Measurements from ENCODE around the gene ASB2.

Gene ASB2

GRCh38 chr14:93956514-93957332, 19.6 kb downstream of the ASB2 start:
- WGBS (ENCODE audit: insufficient coverage), result 85% methylated on average over 9 of the region's 14 CpGs
- no peak for DNase-seq
- no peaks in the 10 kb centered on the region for H3K36me3 ChIP-seq (ENCODE audit: control insufficient read depth in 4 of 4, insufficient read depth in 4 of 4, low read length in 3 of 4)
- POLR2A ChIA-PET, result interaction anchor here (1.3 kb wide), 1 partner anchor 14 kb away, joined by 3 read pairs; no protein-coding TSS in a partner anchor
- H3K27ac ChIP-seq (ENCODE audit: insufficient read depth in 1 of 2, low read depth in 1 of 2, low read length in 2 of 2, poor library complexity in 1 of 2, severe bottlenecking in 2 of 2), result no peak overlapping the region
- no peaks in the 10 kb centered on the region for H3K9me3 ChIP-seq (ENCODE audit: control extremely low read depth in 1 of 5, control insufficient read depth in 4 of 5, insufficient read depth in 2 of 5, low read depth in 1 of 5, low read length in 4 of 5)
- H3K4me3 ChIP-seq (ENCODE audit: control insufficient read depth in 1 of 7, extremely low read depth in 1 of 7, insufficient read depth in 4 of 7, low read depth in 2 of 7, low read length in 6 of 7), result no peak overlapping the region
- H3K27me3 ChIP-seq (replicated peaks in 2 of 5; ENCODE audit: control insufficient read depth in 4 of 5, insufficient read depth in 5 of 5, low read length in 4 of 5), result no peaks in the 10 kb centered on the region
- peaks cover 2 to 82% (median 75%) of the 10 kb centered on the region in 4 experiments for H3K4me1 ChIP-seq (ENCODE audit: control extremely low read depth in 1 of 4, control insufficient read depth in 4 of 4, insufficient read depth in 4 of 4, low read length in 3 of 4)
- CTCF ChIA-PET, result interaction anchor here (1.7 to 5.8 kb wide), 4 partner anchors 11 to 42 kb away, joined by 4 to 40 read pairs (median 22); no protein-coding TSS in a partner anchor

- H3K36me3 ChIP-seq (ENCODE audit: control insufficient read depth in 4 of 4, insufficient read depth in 4 of 4, low read length in 3 of 4), result no peaks in the 10 kb centered on the region
- peak overlapping the region in 3 of 7 experiments; percentile 12 to 68 (median 44) for H3K4me3 ChIP-seq (ENCODE audit: control insufficient read depth in 1 of 7, extremely low read depth in 1 of 7, insufficient read depth in 4 of 7, low read depth in 2 of 7, low read length in 6 of 7)
- H3K27ac ChIP-seq (ENCODE audit: insufficient read depth in 1 of 2, low read depth in 1 of 2, low read length in 2 of 2, poor library complexity in 1 of 2, severe bottlenecking in 2 of 2), result peak overlapping the region in 1 of 2 experiments; percentile 69
- no peak for DNase-seq
- WGBS (ENCODE audit: insufficient coverage), result 82% methylated on average over 4 of the region's 8 CpGs
- H3K4me1 ChIP-seq (ENCODE audit: control extremely low read depth in 1 of 4, control insufficient read depth in 4 of 4, insufficient read depth in 4 of 4, low read length in 3 of 4), result peaks cover 2 to 82% (median 75%) of the 10 kb centered on the region in 4 experiments
- no peaks in the 10 kb centered on the region for H3K27me3 ChIP-seq (replicated peaks in 2 of 5; ENCODE audit: control insufficient read depth in 4 of 5, insufficient read depth in 5 of 5, low read length in 4 of 5)
- ChIA-PET POLR2A (no interaction called here), CTCF (interaction anchor here (0.8 to 5.8 kb wide), 8 partner anchors 8 to 45 kb away, joined by 3 to 40 read pairs (median 4); no protein-coding TSS in a partner anchor)
- H3K9me3 ChIP-seq (ENCODE audit: control extremely low read depth in 1 of 5, control insufficient read depth in 4 of 5, insufficient read depth in 2 of 5, low read depth in 1 of 5, low read length in 4 of 5), result no peaks in the 10 kb centered on the region
Measured at GRCh38 chr14:93955850-93956481, 20.4 kb downstream of the ASB2 start.

- CTCF ChIA-PET, result interaction anchor here (0.8 to 5.8 kb wide), 8 partner anchors 8 to 46 kb away, joined by 3 to 40 read pairs (median 4); no protein-coding TSS in a partner anchor
- POLR2A ChIA-PET, result no interaction called here
- 15% methylated on average over 10 of the region's 19 CpGs for WGBS (ENCODE audit: insufficient coverage)
- peak; percentile 76 to 96 (median 93) for DNase-seq
- H3K4me3 ChIP-seq (ENCODE audit: control insufficient read depth in 1 of 7, extremely low read depth in 1 of 7, insufficient read depth in 4 of 7, low read depth in 2 of 7, low read length in 6 of 7), result peak overlapping the region in 5 of 7 experiments; percentile 3 to 68 (median 44)
- H3K36me3 ChIP-seq (ENCODE audit: control insufficient read depth in 4 of 4, insufficient read depth in 4 of 4, low read length in 3 of 4), result no peaks in the 10 kb centered on the region
- H3K9me3 ChIP-seq (ENCODE audit: control extremely low read depth in 1 of 5, control insufficient read depth in 4 of 5, insufficient read depth in 2 of 5, low read depth in 1 of 5, low read length in 4 of 5), result no peaks in the 10 kb centered on the region
- H3K27me3 ChIP-seq (replicated peaks in 2 of 5; ENCODE audit: control insufficient read depth in 4 of 5, insufficient read depth in 5 of 5, low read length in 4 of 5), result no peaks in the 10 kb centered on the region
- peak overlapping the region in 1 of 2 experiments; percentile 69 for H3K27ac ChIP-seq (ENCODE audit: insufficient read depth in 1 of 2, low read depth in 1 of 2, low read length in 2 of 2, poor library complexity in 1 of 2, severe bottlenecking in 2 of 2)
- H3K4me1 ChIP-seq (ENCODE audit: control extremely low read depth in 1 of 4, control insufficient read depth in 4 of 4, insufficient read depth in 4 of 4, low read length in 3 of 4), result peaks cover 2 to 77% (median 72%) of the 10 kb centered on the region in 4 experiments
Measured at GRCh38 chr14:93954900-93955849, 21.2 kb downstream of the ASB2 start.

GRCh38 chr14:93954516-93954830, 21.9 kb downstream of the ASB2 start:
- POLR2A ChIA-PET, result no interaction called here
- Histone ChIP-seq H3K27ac (ENCODE audit: insufficient read depth in 1 of 2, low read depth in 1 of 2, low read length in 2 of 2, poor library complexity in 1 of 2, severe bottlenecking in 2 of 2) (no peak overlapping the region), H3K36me3 (ENCODE audit: control insufficient read depth in 4 of 4, insufficient read depth in 4 of 4, low read length in 3 of 4) (no peaks in the 10 kb centered on the region), H3K4me1 (ENCODE audit: control extremely low read depth in 1 of 4, control insufficient read depth in 4 of 4, insufficient read depth in 4 of 4, low read length in 3 of 4) (peaks cover 2 to 70% (median 66%) of the 10 kb centered on the region in 4 experiments), H3K27me3 (replicated peaks in 2 of 5; ENCODE audit: control insufficient read depth in 4 of 5, insufficient read depth in 5 of 5, low read length in 4 of 5) (no peaks in the 10 kb centered on the region), H3K4me3 (ENCODE audit: control insufficient read depth in 1 of 7, extremely low read depth in 1 of 7, insufficient read depth in 4 of 7, low read depth in 2 of 7, low read length in 6 of 7) (no peak overlapping the region), H3K9me3 (ENCODE audit: control extremely low read depth in 1 of 5, control insufficient read depth in 4 of 5, insufficient read depth in 2 of 5, low read depth in 1 of 5, low read length in 4 of 5) (no peaks in the 10 kb centered on the region)
- WGBS (ENCODE audit: insufficient coverage), result 100% methylated on average over 3 of the region's 4 CpGs
- CTCF ChIA-PET, result interaction anchor here (2.8 to 3.3 kb wide), 2 partner anchors 14 to 16 kb away, joined by 17 to 40 read pairs; no protein-coding TSS in a partner anchor
- DNase-seq, result no peak

- no peaks in the 10 kb centered on the region for H3K36me3 ChIP-seq (ENCODE audit: control insufficient read depth in 4 of 4, insufficient read depth in 4 of 4, low read length in 3 of 4)
- CTCF ChIA-PET, result interaction anchor here (0.7 to 22.3 kb wide), 6 partner anchors 14 to 221 kb away, joined by 3 to 632 read pairs (median 4); partner anchors contain the start of gene ASB2
- H3K4me1 ChIP-seq (ENCODE audit: control extremely low read depth in 1 of 4, control insufficient read depth in 4 of 4, insufficient read depth in 4 of 4, low read length in 3 of 4), result peaks cover 2 to 64% (median 60%) of the 10 kb centered on the region in 4 experiments
- no peaks in the 10 kb centered on the region for H3K27me3 ChIP-seq (replicated peaks in 2 of 5; ENCODE audit: control insufficient read depth in 4 of 5, insufficient read depth in 5 of 5, low read length in 4 of 5)
- POLR2A ChIA-PET, result no interaction called here
- no peak overlapping the region for H3K4me3 ChIP-seq (ENCODE audit: control insufficient read depth in 1 of 7, extremely low read depth in 1 of 7, insufficient read depth in 4 of 7, low read depth in 2 of 7, low read length in 6 of 7)
- no peaks in the 10 kb centered on the region for H3K9me3 ChIP-seq (ENCODE audit: control extremely low read depth in 1 of 5, control insufficient read depth in 4 of 5, insufficient read depth in 2 of 5, low read depth in 1 of 5, low read length in 4 of 5)
- WGBS (ENCODE audit: insufficient coverage), result 96% methylated on average over 14 of the region's 18 CpGs
- no peak overlapping the region for H3K27ac ChIP-seq (ENCODE audit: insufficient read depth in 1 of 2, low read depth in 1 of 2, low read length in 2 of 2, poor library complexity in 1 of 2, severe bottlenecking in 2 of 2)
- no peak for DNase-seq
Measured at GRCh38 chr14:93953739-93954515, 22.4 kb downstream of the ASB2 start.

GRCh38 chr14:93953263-93953662, 23.1 kb downstream of the ASB2 start:
- WGBS (ENCODE audit: insufficient coverage), result 56% methylated on average over 14 of the region's 14 CpGs
- DNase-seq, result no peak
- peaks cover 2 to 58% (median 54%) of the 10 kb centered on the region in 4 experiments for H3K4me1 ChIP-seq (ENCODE audit: control extremely low read depth in 1 of 4, control insufficient read depth in 4 of 4, insufficient read depth in 4 of 4, low read length in 3 of 4)
- H3K4me3 ChIP-seq (ENCODE audit: control insufficient read depth in 1 of 7, extremely low read depth in 1 of 7, insufficient read depth in 4 of 7, low read depth in 2 of 7, low read length in 6 of 7), result no peak overlapping the region
- ChIA-PET CTCF (interaction anchor here (0.7 to 22.3 kb wide), 7 partner anchors 14 to 222 kb away, joined by 3 to 632 read pairs (median 4); partner anchors contain the start of gene ASB2), POLR2A (interaction anchor here (1.4 kb wide), 1 partner anchor 9 kb away, joined by 4 read pairs; no protein-coding TSS in a partner anchor)
- H3K36me3 ChIP-seq (ENCODE audit: control insufficient read depth in 4 of 4, insufficient read depth in 4 of 4, low read length in 3 of 4), result no peaks in the 10 kb centered on the region
- H3K27me3 ChIP-seq (replicated peaks in 2 of 5; ENCODE audit: control insufficient read depth in 4 of 5, insufficient read depth in 5 of 5, low read length in 4 of 5), result no peaks in the 10 kb centered on the region
- no peak overlapping the region for H3K27ac ChIP-seq (ENCODE audit: insufficient read depth in 1 of 2, low read depth in 1 of 2, low read length in 2 of 2, poor library complexity in 1 of 2, severe bottlenecking in 2 of 2)
- no peaks in the 10 kb centered on the region for H3K9me3 ChIP-seq (ENCODE audit: control extremely low read depth in 1 of 5, control insufficient read depth in 4 of 5, insufficient read depth in 2 of 5, low read depth in 1 of 5, low read length in 4 of 5)
